NOMO-1 treated with DMSO at 0.1 percent for 48 hours (cell line): ENCODE data around the gene AP3B1.
"Not testable (repeated sequence)": the region's sequence is repeated elsewhere in the genome, so short reads cannot be mapped to it uniquely, and the experiment has no call there.

ENCODE experiments used
- DNase-seq: peaks from one replicate; lab custom pipeline; 2025; ENCODE audit not compliant: unreplicated experiment; lab: John Stamatoyannopoulos, UW

Gene AP3B1

GRCh38 chr5:78070691-78071090, 223.8 kb downstream of the AP3B1 start:
- DNase-seq: not testable (repeated sequence)

DNA sequence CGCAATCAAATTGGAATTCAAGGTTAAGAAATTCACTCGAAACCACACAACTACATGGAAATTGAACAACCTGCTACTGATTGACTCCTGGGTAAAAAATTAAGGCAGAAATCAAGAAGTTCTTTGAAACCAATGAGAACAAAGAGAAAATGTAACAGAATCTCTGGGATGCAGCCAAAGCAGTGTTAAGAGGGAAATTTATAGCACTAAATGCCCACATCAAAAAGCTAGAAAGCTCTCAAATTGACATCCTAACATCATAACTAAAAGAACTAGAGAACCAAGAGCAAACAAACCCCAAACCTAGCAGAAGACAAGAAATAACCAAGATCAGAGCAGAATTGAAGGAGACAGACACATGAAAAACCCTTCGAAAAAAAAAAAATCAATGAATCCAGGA, 226.9 kb downstream of the AP3B1 start:
- not testable (repeated sequence) for DNase-seq

DNA sequence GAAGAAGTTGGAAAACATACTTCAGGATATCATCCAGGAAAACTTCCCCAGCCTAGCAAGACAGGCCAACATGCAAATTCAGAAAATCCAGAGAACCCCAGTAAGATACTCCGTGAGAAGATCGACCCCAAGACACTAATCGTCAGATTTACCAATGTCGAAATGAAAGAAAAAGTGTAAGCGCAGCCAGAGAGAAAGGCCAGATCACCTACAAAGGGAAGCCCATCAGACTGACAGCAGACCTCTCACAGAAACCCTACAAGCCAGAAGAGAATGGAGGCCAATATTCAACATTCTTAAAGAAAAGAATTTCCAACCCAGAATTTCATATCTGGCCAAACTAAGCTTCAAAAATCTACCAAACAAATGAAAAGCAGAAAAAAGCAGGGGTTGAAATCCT, 227.8 kb downstream of the AP3B1 start:
- DNase-seq: not testable (repeated sequence)

- DNase-seq: no peak
These were observed 228.8 kb downstream of the AP3B1 start for GRCh38 chr5:78065663-78066062.

- no peak for DNase-seq
These were observed 229.5 kb downstream of the AP3B1 start for GRCh38 chr5:78064941-78065472.

- no peak for DNase-seq
These were observed 231.0 kb downstream of the AP3B1 start for GRCh38 chr5:78063495-78063894.

DNA sequence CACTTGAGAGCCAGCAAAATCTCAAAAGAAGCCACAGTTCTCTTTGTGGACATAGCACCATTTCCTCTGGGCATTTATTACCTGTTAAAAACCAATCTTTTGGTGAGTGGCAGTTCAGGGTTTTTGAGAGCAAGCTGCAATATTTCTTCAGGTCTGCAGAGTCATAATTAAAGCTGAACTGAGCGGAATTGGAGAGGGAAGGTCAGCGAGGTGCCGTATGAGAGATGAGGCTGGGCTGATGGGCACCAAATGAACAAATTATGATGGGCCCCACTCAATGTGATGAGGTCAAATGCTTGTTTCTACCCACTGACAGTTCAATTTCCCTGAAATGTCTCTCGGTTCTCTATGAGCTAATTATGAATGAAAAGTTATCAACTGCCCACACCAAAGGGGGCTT, 231.9 kb downstream of the AP3B1 start:
- DNase-seq: no peak

- no peak for DNase-seq
These were observed 234.1 kb downstream of the AP3B1 start for GRCh38 chr5:78060421-78060820.

DNA sequence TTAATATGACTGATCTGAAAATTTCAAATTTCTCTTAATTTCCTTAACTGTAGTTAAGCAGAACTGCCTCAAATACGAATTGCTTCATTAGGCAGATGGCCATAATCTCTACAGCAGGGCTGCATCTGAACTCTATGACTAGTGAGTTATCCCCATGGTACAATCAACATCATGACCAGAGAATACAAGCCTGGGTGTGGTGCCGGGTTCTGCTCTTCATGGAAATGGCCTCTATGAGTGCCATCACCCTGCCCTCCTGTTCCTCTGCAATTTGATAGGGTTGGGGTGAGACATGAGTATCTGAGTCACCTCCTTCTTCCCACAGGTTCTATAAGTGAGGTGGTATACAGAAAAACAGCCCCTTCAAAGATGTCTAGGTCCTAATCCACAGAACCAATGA, 235.9 kb downstream of the AP3B1 start:
- no peak for DNase-seq

DNA sequence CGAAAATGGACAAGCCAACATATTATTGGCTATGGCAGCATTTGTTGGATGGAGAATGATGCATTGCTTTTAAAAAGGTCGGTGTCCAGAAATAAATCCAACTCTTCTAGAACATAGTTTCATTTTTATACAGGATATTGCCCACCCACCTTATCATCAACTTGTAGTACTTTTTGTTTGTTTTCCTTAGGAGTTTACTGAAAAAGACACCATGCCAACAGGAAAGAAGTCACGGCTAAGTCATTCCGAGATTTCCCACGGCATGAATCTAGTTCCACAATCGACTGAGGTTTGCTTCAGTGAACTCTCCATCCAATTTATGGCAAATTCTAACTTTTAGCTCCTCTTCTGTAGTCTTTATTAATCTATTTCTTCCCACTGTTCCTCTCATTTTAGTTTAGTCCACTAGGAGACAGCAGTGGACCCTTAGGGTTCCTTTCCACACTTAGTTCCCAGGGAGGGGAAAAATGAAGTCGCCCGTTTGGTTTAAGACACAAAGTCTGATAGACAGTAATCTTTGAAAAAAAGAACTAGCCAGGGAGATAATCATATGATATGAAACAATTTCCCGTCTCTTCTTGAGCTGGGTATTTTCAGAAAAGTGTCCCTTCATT, 237.5 kb downstream of the AP3B1 start:
- no peak for DNase-seq

- DNase-seq: no peak
These were observed 238.4 kb downstream of the AP3B1 start for GRCh38 chr5:78056053-78056452.

GRCh38 chr5:78050888-78051287, 243.6 kb downstream of the AP3B1 start:
- DNase-seq: no peak

DNA sequence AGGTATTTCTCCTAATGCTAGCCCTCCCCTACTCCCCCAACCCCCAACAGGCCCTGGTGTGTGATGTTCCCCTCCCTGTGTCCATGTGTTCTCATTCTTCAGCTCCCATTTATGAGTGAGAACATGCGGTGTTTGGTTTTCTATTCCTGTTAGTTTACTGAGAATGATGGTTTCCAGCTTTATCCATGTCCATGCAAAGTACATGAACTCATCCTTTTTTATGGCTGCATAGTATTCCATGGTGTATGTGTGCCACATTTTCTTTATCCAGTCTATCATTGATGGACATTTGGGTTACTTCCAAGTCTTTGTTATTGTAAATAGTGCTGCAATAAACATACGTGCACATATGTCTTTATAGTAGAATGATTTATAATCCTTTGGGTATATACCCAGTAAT, 247.7 kb downstream of the AP3B1 start:
- not testable (repeated sequence) for DNase-seq

- no peak for DNase-seq
These were observed 248.5 kb downstream of the AP3B1 start for GRCh38 chr5:78046006-78046405.

DNA sequence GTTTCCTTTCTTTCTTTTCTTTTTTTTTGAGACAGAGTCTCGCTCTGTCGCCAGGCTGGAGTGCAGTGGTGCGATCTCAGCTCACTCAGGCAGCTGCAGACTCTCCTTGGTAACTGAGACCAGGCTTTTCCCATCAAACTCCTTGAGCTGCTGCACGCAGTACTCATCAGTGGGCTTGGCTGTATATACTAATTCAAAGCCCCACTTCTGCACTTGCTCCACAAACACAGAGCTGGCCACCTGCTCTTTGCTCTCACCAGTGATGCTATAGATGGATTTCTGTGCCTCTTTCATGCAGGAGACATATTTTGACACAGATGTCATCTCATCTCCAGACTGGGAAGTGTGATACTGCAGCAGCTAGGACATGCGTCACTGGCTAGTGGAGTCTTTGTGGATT, 252.7 kb downstream of the AP3B1 start:
- no peak for DNase-seq

DNA sequence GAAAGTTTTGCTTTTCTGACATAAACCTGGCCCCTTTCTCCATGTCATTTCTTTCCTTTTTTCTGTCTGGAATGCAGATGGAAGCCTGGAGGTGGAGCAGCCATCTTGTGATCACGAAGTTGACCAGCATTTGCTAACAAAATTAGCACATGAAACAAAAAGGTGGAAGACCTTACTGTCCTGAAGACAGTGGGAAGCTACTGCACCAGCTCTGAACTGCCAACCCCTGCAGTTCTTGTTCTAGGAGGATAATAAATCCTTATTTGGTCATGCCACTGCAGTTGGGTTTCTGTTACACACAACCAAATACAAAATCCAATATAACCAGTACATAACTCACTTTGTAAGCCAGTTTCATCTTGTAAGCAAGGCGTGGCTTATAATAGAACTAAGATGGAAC, 269.0 kb downstream of the AP3B1 start:
- DNase-seq: no peak

DNA sequence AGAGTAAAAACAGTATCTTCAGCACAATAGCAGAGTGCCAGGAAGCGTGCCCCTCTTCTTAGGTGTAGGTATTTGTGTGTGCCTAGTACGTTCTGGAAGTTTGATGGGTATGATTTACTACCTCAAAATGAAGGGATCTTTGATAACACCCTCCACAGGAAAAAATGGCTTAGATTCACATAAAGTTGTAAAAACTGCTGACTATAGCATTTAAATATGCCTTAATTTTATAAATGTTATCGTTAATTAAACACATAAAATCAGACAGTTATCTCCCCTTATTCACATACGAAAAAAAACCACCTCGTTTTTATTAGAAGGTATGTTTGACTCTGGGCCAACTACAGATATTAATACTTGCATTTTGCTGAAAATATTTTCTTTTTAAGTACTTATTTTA, 274.8 kb downstream of the AP3B1 start:
- DNase-seq: no peak

DNA sequence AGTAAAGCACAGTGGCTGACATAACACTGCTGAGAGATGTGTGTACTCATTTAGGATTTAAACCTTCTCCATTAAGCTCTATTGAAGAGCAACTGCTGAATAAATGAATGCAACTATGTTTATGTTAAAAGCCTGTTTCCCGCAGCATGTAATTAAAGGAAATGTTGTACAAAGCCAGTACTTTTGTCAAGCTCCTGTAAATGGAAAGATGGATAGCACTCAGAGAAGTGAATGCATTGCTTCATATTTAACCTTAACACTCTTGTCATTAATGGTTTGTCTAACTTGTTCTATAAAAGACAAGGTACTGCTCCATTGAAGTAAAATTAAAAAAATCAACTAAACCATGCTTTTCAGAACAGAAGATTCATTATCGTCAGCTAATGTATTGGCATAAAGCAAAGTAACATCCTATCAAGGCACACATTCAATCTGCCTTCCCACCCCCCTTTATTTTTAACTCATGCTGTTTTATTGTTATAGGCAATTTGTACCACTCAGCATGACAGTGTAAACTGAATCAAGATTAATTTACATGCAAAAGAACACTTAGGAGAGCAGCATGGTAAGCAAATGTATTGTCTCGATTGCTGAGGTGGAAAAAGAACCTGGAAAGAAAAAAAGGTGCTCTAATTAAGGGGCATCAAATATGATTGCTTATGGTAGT, 277.5 kb downstream of the AP3B1 start:
- no peak for DNase-seq

GRCh38 chr5:78009937-78010527, 284.5 kb downstream of the AP3B1 start:
- no peak for DNase-seq

DNA sequence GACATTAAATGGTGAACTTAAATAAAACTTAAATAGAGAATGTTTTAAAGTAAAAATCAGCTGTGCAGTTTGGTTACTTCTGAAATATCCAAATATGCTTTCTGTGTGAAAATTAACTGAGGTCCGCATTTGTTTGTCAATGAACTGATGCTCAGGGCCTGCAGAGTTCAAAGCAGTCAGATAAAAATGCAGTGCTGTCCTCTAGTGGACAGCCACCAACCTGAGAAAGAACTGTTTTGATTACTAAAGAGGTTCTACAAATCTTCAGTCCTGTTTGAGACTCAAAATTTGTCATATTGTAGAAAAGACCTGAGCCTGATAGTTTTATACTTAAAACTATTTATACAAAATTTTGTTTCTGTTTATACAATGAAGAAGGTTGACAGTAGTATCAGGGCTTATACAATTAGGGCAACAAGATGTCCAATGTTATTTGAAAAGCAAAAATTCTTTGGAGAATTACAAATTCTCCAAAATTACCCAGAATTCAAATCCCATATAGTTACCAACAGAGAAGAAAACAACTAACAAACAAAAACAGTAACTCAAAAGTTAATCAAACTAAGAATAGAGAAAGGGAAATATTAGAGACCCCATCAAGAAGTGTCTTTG, 286.0 kb downstream of the AP3B1 start:
- DNase-seq: peak; percentile 65

DNA sequence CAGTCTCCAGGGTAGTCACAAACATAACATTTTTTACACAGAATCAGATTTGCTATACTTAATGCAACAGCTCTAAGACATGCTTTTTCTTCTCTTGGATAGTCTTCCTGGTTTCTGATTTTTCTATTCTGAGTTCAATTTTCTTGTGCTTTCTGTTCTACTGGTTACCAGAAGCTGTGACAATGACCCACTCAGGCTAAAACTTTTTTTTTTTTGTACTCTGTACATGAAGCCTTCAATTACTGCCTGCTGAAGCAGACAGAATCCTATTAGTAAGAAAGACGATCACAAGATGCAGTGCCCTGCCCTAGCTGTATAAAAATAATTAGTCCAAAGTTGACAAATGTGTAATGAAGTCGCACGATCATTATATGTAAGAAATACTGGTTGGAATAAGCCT, 287.3 kb downstream of the AP3B1 start:
- no peak for DNase-seq

DNA sequence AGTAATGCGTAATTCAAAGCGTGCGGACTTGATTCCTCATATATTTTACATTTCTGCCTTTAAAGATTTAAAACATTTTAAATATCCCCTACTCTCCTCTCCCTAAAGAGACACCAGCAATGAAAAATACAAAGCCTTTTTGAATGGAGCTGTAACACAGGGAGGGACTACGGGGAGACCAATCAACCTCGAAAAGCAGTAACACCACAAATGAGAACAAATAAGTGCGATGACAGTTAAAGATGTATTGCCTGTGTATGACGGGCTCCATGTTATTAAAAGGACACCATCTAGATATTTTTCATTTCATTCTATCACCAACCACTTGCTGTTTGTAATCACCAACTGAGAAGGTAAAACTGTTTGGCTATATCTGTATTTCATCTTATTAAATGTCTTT, 288.0 kb downstream of the AP3B1 start:
- no peak for DNase-seq
